A673 (cell line): ENCODE data around the gene LRRD1. TPM values are rescaled to one million over a fixed set of nuclear protein-coding genes. Genes with fewer than 3 reads are reported as not detected.

Experiments
- BruUV-seq: library from RNA; stranded (reverse); fragments of 400-500 nt; replicated peaks from 2 replicates; lab custom pipeline; 2021; lab: Mats Ljungman, UMichigan
- CTCF ChIA-PET: fragments of 300-600 bp; sonication (Branson Sonifier 250); formaldehyde crosslinking; loops from one replicate; lab custom pipeline; 2022; ENCODE audit warnings: antibody characterized with exemption; lab: Charles Lee
- POLR2A ChIA-PET: fragments of 300-600 bp; sonication (Branson Sonifier 250); formaldehyde crosslinking; loops from one replicate; lab custom pipeline; 2022; ENCODE audit warnings: antibody characterized with exemption; ENCODE audit not compliant: low non-redundant PET; lab: Charles Lee
- DNase-seq: peaks from one replicate; pipeline ENCODE4 v3.0.0-alpha.2; 2015; ENCODE audit warnings: low spot score
- H3K27ac ChIP-seq: fragments of 200-600 bp; sonication (generic); 2 replicates; pipeline ENCODE4 v1.5.1; 2016; ENCODE audit warnings: mixed run types, low read depth, mild to moderate bottlenecking, mixed read lengths, antibody characterized with exemption, low read length; ENCODE audit not compliant: poor library complexity, severe bottlenecking
- H3K27me3 ChIP-seq: fragments of 200-600 bp; sonication (generic); replicated peaks from 2 replicates; pipeline ENCODE4 v1.6.1; 2017; ENCODE audit warnings: mixed run types, low read depth, mild to moderate bottlenecking, mixed read lengths, antibody characterized with exemption, low read length; ENCODE audit not compliant: insufficient read depth, poor library complexity
- H3K36me3 ChIP-seq: fragments of 200-600 bp; sonication (generic); 2 replicates; pipeline ENCODE4 v1.6.1; 2016; ENCODE audit warnings: mixed run types, mild to moderate bottlenecking, mixed read lengths, antibody characterized with exemption, low read length; ENCODE audit not compliant: insufficient read depth, poor library complexity, severe bottlenecking
- H3K4me1 ChIP-seq: fragments of 200-600 bp; sonication (generic); 2 replicates; pipeline ENCODE4 v1.6.1; 2017; ENCODE audit warnings: mixed run types, mild to moderate bottlenecking, mixed read lengths, antibody characterized with exemption, low read length; ENCODE audit not compliant: insufficient read depth, poor library complexity, severe bottlenecking
- H3K4me3 ChIP-seq: fragments of 200-600 bp; sonication (generic); 2 replicates; pipeline ENCODE4 v1.5.1; 2016; ENCODE audit warnings: low read depth, mixed run types, mild to moderate bottlenecking, mixed read lengths, low read length; ENCODE audit not compliant: poor library complexity, severe bottlenecking
- H3K9me3 ChIP-seq: fragments of 200-600 bp; sonication (generic); 2 replicates; pipeline ENCODE4 v1.6.1; 2016; ENCODE audit warnings: mixed run types, low read depth, mild to moderate bottlenecking, mixed read lengths, antibody characterized with exemption, low read length; ENCODE audit not compliant: poor library complexity, severe bottlenecking
- EZH2 ChIP-seq: fragments of 200-600 bp; sonication (generic); IDR thresholded peaks from 2 replicates; pipeline ENCODE4 v1.6.1; 2017; ENCODE audit warnings: borderline replicate concordance, low read depth, mild to moderate bottlenecking, mixed read lengths, antibody characterized with exemption, low read length; ENCODE audit not compliant: poor library complexity, severe bottlenecking
- intact Hi-C: fragments of 100-400 bp; cut with micrococcal nuclease; formaldehyde crosslinking; loops from one replicate; pipeline ENCODE4 v1.10.0; 2022; ENCODE audit not compliant: unreplicated experiment
- total RNA-seq: library from RNA; stranded (reverse); gene quantifications from 2 replicates; pipeline ENCODE4 v1.2.3, GENCODE V29; 2021
- TF ChIP-seq, protein P1 (sequence below): fragments of 300-800, 200-600 bp; sonication (generic); conservative IDR thresholded peaks from 2 replicates; pipeline ENCODE4 v1.5.1; 2017; ENCODE audit warnings: low read depth, mild to moderate bottlenecking, antibody characterized with exemption, low read length, moderate library complexity, mixed read lengths

LRRD1 gene
- total RNA-seq, 1 experiment from 2014 or later, result not detected

GRCh38 chr7:92133133-92133736, 45.7 kb downstream of the LRRD1 start:
- BruUV-seq, result no TSS peak
- Histone ChIP-seq H3K27me3 (no peaks in the 10 kb centered on the region), H3K36me3 (peaks cover 35% of the 10 kb centered on the region), H3K27ac (peak overlapping the region; percentile 99), H3K4me3 (peak overlapping the region; percentile 94), H3K9me3 (no peaks in the 10 kb centered on the region), H3K4me1 (peaks cover 12% of the 10 kb centered on the region)
- intact Hi-C loops, result loop anchor here (5.0 kb wide), 1 partner anchor 314 kb away; the partner anchor contains the start of gene GATAD1
- no peak for DNase-seq
- CTCF ChIA-PET, result interaction anchor here (0.7 kb wide), 1 partner anchor 396 kb away, joined by 4 read pairs; the partner anchor contains the start of gene RBM48
- POLR2A ChIA-PET, result interaction anchor here (0.6 kb wide), 1 partner anchor 29 kb away, joined by 5 read pairs; no protein-coding TSS in a partner anchor
- TF ChIP-seq EZH2, result no peak
- TF ChIP-seq, protein P1, sequence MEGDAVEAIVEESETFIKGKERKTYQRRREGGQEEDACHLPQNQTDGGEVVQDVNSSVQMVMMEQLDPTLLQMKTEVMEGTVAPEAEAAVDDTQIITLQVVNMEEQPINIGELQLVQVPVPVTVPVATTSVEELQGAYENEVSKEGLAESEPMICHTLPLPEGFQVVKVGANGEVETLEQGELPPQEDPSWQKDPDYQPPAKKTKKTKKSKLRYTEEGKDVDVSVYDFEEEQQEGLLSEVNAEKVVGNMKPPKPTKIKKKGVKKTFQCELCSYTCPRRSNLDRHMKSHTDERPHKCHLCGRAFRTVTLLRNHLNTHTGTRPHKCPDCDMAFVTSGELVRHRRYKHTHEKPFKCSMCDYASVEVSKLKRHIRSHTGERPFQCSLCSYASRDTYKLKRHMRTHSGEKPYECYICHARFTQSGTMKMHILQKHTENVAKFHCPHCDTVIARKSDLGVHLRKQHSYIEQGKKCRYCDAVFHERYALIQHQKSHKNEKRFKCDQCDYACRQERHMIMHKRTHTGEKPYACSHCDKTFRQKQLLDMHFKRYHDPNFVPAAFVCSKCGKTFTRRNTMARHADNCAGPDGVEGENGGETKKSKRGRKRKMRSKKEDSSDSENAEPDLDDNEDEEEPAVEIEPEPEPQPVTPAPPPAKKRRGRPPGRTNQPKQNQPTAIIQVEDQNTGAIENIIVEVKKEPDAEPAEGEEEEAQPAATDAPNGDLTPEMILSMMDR, result no peak

- DNase-seq, result no peak
- intact Hi-C loops, result loop anchor here (5.0 kb wide), 1 partner anchor 315 kb away; the partner anchor contains the start of gene GATAD1
- peak overlapping the region; percentile 94 for H3K4me3 ChIP-seq
- ChIA-PET POLR2A (no interaction called here), CTCF (interaction anchor here (0.7 kb wide), 1 partner anchor 286 kb away, joined by 4 read pairs; no protein-coding TSS in a partner anchor)
- H3K4me1 ChIP-seq, result peaks cover 12% of the 10 kb centered on the region
- BruUV-seq, result no TSS peak
- H3K9me3 ChIP-seq, result no peaks in the 10 kb centered on the region
- peaks cover 49% of the 10 kb centered on the region for H3K36me3 ChIP-seq
- no peaks in the 10 kb centered on the region for H3K27me3 ChIP-seq
- H3K27ac ChIP-seq, result no peak overlapping the region
- TF ChIP-seq, protein P1, result no peak
- TF ChIP-seq EZH2, result no peak
Measured at GRCh38 chr7:92131764-92132330, 47.1 kb downstream of the LRRD1 start.

DNA sequence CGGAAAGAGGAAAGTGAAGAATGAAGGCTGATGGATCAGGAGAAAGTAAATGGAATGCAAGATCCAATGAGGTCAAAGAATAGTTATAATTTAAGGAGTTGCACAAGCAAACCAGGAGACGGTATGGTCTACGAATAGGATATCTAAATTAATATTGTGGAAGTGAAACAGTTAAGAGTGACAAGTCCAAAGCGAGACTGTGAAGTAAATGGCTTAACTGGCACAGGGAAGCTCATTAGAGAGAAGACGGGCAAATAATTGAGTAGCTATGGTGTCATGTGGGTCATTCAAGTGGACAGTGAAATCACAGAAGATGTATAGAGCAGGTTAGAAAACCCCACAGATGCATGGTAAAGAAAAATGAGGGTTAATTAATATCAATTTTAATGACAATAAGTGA, 47.8 kb downstream of the LRRD1 start:
- POLR2A ChIA-PET, result no interaction called here

More for the DNA sequence above, 47.8 kb downstream of the LRRD1 start:
- BruUV-seq, result no TSS peak
- Histone ChIP-seq H3K27ac (no peak overlapping the region), H3K4me1 (peaks cover 12% of the 10 kb centered on the region), H3K36me3 (peaks cover 56% of the 10 kb centered on the region), H3K9me3 (no peaks in the 10 kb centered on the region), H3K27me3 (no peaks in the 10 kb centered on the region), H3K4me3 (no peak overlapping the region)
- no peak for DNase-seq
- CTCF ChIA-PET, result no interaction called here
- TF ChIP-seq, protein P1, result no peak
- no peak for TF ChIP-seq EZH2
- intact Hi-C loops, result loop anchor here (5.0 kb wide), 1 partner anchor 316 kb away; the partner anchor contains the start of gene GATAD1
